Peyer's patch (tissue), 4 donors: Measurements from ENCODE around the gene B3GALT6.

ENCODE experiments used
- CTCF ChIP-seq, 6 experiments: fragments of 450-650 bp in 4 of 6; fragments of 200-600 bp in 2 of 6; sonication (generic) in 1 of 6; IDR thresholded peaks; one replicate each; pipeline ENCODE4 v1.5.1; 2017 to 2019; ENCODE audit warnings: antibody characterized with exemption in 6 of 6, mild to moderate bottlenecking in 3 of 6, moderate library complexity in 1 of 6
- POLR2A ChIP-seq, 2 donors: fragments of 450-650 bp; IDR thresholded peaks; one replicate each; pipeline ENCODE4 v1.5.1; 2017; ENCODE audit warnings: antibody characterized with exemption in 2 of 2, mild to moderate bottlenecking in 2 of 2, moderate library complexity in 2 of 2

- TF ChIP-seq POLR2A (IDR thresholded peaks at IDR 0.05): no peak
- TF ChIP-seq CTCF (IDR thresholded peaks at IDR 0.05): no peak
Observed at GRCh38 chr1:1183833-1184775, 47.9 kb upstream of the B3GALT6 start.
